ENCODE results near the gene ZMAT1. TPM values are rescaled to one million over a fixed set of nuclear protein-coding genes. Genes with fewer than 3 reads are reported as not detected.

Gene ZMAT1
- total RNA-seq, 4 donors from 2014 or later: 2.6 to 23.1 (median 5.9) TPM

DNA sequence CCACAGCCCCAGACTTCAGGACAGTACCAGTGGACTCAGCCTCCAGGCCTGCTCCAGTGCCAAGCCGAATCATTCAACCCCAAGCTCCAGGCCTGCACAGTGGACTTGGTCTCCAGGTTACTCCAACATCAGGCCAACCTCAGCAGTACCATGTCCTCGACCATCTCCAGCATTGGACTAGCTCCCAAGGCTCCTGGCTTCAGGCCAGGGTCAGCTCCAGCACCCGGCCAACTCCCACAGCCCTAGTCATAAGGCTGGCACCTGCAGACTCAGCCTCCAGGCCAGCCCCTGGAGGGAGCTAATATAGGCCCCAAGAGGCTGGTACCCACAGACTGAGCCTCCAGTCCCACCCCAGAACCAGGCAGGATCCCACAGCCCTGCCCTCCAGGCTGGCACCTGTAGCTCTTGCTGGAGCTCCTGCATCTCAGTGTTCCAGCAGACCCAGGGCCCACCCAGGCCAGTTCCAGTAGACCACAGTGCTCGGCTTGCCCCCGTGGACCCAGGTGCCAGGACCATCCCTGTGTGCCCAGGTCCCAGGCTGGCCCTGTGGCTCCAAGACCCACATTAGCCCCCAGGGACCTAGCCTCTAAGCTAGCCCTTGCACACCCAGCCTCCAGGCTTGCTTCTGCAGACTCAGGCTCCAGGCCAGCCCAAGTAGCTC is 25.6 kb downstream of the ZMAT1 start:
- DNase-seq: no peak
- H3K4me3 ChIP-seq: no peak overlapping the region
- H3K36me3 ChIP-seq: no peaks in the 10 kb centered on the region
- no peaks in the 10 kb centered on the region for H3K27me3 ChIP-seq
- H3K4me1 ChIP-seq: no peaks in the 10 kb centered on the region
- peaks cover 0 to 7% (median 0%) of the 10 kb centered on the region in 4 donors for H3K9me3 ChIP-seq
- H3K27ac ChIP-seq: no peak overlapping the region
- TF ChIP-seq POLR2A (IDR thresholded peaks at IDR 0.05): no peak
- TF ChIP-seq, protein P1, sequence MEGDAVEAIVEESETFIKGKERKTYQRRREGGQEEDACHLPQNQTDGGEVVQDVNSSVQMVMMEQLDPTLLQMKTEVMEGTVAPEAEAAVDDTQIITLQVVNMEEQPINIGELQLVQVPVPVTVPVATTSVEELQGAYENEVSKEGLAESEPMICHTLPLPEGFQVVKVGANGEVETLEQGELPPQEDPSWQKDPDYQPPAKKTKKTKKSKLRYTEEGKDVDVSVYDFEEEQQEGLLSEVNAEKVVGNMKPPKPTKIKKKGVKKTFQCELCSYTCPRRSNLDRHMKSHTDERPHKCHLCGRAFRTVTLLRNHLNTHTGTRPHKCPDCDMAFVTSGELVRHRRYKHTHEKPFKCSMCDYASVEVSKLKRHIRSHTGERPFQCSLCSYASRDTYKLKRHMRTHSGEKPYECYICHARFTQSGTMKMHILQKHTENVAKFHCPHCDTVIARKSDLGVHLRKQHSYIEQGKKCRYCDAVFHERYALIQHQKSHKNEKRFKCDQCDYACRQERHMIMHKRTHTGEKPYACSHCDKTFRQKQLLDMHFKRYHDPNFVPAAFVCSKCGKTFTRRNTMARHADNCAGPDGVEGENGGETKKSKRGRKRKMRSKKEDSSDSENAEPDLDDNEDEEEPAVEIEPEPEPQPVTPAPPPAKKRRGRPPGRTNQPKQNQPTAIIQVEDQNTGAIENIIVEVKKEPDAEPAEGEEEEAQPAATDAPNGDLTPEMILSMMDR (IDR thresholded peaks at IDR 0.05): no peak

DNA sequence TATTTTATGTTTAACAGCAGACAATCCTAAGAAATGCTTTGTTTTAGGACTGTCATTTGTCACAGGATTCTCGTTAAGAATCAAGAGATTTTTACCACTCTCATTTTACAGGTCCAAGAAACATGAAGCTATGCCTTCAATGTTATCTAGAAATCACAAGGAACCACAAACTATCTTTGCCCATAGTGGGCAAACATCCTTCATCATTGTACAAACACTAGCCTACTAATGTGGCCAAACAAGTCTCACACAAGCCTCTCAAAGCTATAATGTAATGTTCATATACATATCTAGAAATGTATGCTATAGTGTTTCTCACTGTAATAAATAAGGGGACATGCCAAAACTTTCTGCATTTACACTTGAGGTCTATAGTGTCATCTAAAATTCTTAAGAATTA is 26.8 kb downstream of the ZMAT1 start:
- H3K36me3 ChIP-seq: no peaks in the 10 kb centered on the region
- no peaks in the 10 kb centered on the region for H3K9me3 ChIP-seq
- H3K27ac ChIP-seq: no peak overlapping the region
- no peaks in the 10 kb centered on the region for H3K27me3 ChIP-seq
- DNase-seq: no peak
- TF ChIP-seq, protein P1 (IDR thresholded peaks at IDR 0.05): no peak
- TF ChIP-seq POLR2A (IDR thresholded peaks at IDR 0.05): no peak
- no peak overlapping the region for H3K4me3 ChIP-seq
- H3K4me1 ChIP-seq: no peaks in the 10 kb centered on the region

Small RNAs within 50 kb of the gene (small RNA-seq; reads per million reads assigned to genes)
- 0 reads per million in 2 donors for gene RNU6-345P

Other genes with a start within 250 kb of the ZMAT1 start
- not detected for gene TCEAL2, start 193.7 kb upstream of the ZMAT1 start, total RNA-seq
- gene TCEAL6, start 210.5 kb upstream of the ZMAT1 start, total RNA-seq: not detected
- gene BEX5, start 223.9 kb upstream of the ZMAT1 start, total RNA-seq: not detected